Measurements from ENCODE around the gene RPL26.

- TF ChIP-seq, protein P1, sequence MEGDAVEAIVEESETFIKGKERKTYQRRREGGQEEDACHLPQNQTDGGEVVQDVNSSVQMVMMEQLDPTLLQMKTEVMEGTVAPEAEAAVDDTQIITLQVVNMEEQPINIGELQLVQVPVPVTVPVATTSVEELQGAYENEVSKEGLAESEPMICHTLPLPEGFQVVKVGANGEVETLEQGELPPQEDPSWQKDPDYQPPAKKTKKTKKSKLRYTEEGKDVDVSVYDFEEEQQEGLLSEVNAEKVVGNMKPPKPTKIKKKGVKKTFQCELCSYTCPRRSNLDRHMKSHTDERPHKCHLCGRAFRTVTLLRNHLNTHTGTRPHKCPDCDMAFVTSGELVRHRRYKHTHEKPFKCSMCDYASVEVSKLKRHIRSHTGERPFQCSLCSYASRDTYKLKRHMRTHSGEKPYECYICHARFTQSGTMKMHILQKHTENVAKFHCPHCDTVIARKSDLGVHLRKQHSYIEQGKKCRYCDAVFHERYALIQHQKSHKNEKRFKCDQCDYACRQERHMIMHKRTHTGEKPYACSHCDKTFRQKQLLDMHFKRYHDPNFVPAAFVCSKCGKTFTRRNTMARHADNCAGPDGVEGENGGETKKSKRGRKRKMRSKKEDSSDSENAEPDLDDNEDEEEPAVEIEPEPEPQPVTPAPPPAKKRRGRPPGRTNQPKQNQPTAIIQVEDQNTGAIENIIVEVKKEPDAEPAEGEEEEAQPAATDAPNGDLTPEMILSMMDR (IDR thresholded peaks at IDR 0.05), result no peak
- TF ChIP-seq POLR2AphosphoS5 (IDR thresholded peaks at IDR 0.05; ENCODE audit: insufficient read depth in 1 of 2, low read depth in 1 of 2), result peak in 1 of 2 donors; percentile 54
Observed at GRCh38 chr17:8420041-8420934, 37.3 kb upstream of the RPL26 start.
